GM23338 (cell line): ENCODE results near the gene ZMYM4. TPM values are rescaled to one million over a fixed set of nuclear protein-coding genes. Genes with fewer than 3 reads are reported as not detected.

Experiments
- ATAC-seq: fragments of 200-7000 bp; cut with Tn5 transposase; 3 replicates; pipeline ENCODE4 v1.9.1; 2020
- DNase-seq: peaks from one replicate; pipeline ENCODE4 v3.0.0-alpha.2; 2015; ENCODE audit warnings: low spot score
- H2AFZ ChIP-seq: fragments of 200-600 bp; sonication (generic); 2 replicates; pipeline ENCODE4 v1.8.0; 2016; ENCODE audit warnings: antibody characterized with exemption, mild to moderate bottlenecking, moderate library complexity
- H3F3A ChIP-seq: fragments of 200-600 bp; sonication (generic); replicated peaks from 2 replicates; pipeline ENCODE4 v1.8.0; 2017; ENCODE audit warnings: antibody characterized with exemption, mixed run types, low read depth
- H3K27ac ChIP-seq: fragments of 200-600 bp; sonication (generic); 2 replicates; pipeline ENCODE4 v1.6.1; 2016; ENCODE audit warnings: low read depth
- H3K27me3 ChIP-seq: fragments of 200-600 bp; sonication (generic); 2 replicates; pipeline ENCODE4 v1.8.0; 2016; ENCODE audit warnings: mild to moderate bottlenecking, mixed run types, moderate library complexity; ENCODE audit not compliant: insufficient read depth
- H3K36me3 ChIP-seq: fragments of 200-600 bp; sonication (generic); 2 replicates; pipeline ENCODE4 v1.8.0; 2016; ENCODE audit warnings: mild to moderate bottlenecking; ENCODE audit not compliant: insufficient read depth
- H3K4me1 ChIP-seq: fragments of 200-600 bp; sonication (generic); 2 replicates; pipeline ENCODE4 v1.8.0; 2016; ENCODE audit warnings: mild to moderate bottlenecking, moderate library complexity; ENCODE audit not compliant: insufficient read depth
- H3K4me2 ChIP-seq: fragments of 200-600 bp; sonication (generic); 2 replicates; pipeline ENCODE4 v1.7.1; 2017; ENCODE audit warnings: mixed run types
- H3K4me3 ChIP-seq: fragments of 200-600 bp; sonication (generic); 2 replicates; pipeline ENCODE4 v1.6.1; 2016; ENCODE audit warnings: mixed run types
- H3K79me2 ChIP-seq: fragments of 200-600 bp; sonication (generic); replicated peaks from 2 replicates; pipeline ENCODE4 v1.8.0; 2017; ENCODE audit warnings: mild to moderate bottlenecking; ENCODE audit not compliant: insufficient read depth
- H3K9me2 ChIP-seq: fragments of 200-600 bp; sonication (generic); 2 replicates; pipeline ENCODE4 v1.8.0; 2017; ENCODE audit not compliant: insufficient read depth
- H4K20me1 ChIP-seq: fragments of 200-600 bp; sonication (generic); replicated peaks from 2 replicates; pipeline ENCODE4 v1.8.0; 2017; ENCODE audit warnings: mild to moderate bottlenecking; ENCODE audit not compliant: insufficient read depth
- H3K27ac Mint-ChIP-seq: 2 replicates; pipeline ENCODE4 v1.8.0; 2020; ENCODE audit warnings: inconsistent platforms, mild to moderate bottlenecking, moderate library complexity, mixed read lengths
- H3K27me3 Mint-ChIP-seq: 3 replicates; pipeline ENCODE4 v1.8.0; 2022; ENCODE audit warnings: low read depth, mild to moderate bottlenecking, moderate library complexity, mixed read lengths, inconsistent platforms; ENCODE audit not compliant: insufficient read depth, poor library complexity
- H3K36me3 Mint-ChIP-seq: 3 replicates; pipeline ENCODE4 v1.8.0; 2021; ENCODE audit warnings: low read depth, mild to moderate bottlenecking, inconsistent platforms, moderate library complexity, mixed read lengths
- H3K4me1 Mint-ChIP-seq: 3 replicates; pipeline ENCODE4 v1.8.0; 2020; ENCODE audit warnings: mild to moderate bottlenecking, inconsistent platforms, mixed read lengths
- H3K4me3 Mint-ChIP-seq: 3 replicates; pipeline ENCODE4 v1.8.0; 2021; ENCODE audit warnings: moderate library complexity, mild to moderate bottlenecking, inconsistent platforms, mixed read lengths
- H3K9me3 Mint-ChIP-seq: 3 replicates; pipeline ENCODE4 v1.8.0; 2020; ENCODE audit warnings: moderate library complexity, mild to moderate bottlenecking, inconsistent platforms, mixed read lengths
- EZH2 ChIP-seq: fragments of 200-600 bp; sonication (generic); IDR thresholded peaks from one replicate; pipeline ENCODE4 v1.8.0; 2017; ENCODE audit warnings: antibody characterized with exemption, mild to moderate bottlenecking, low read depth; ENCODE audit not compliant: unreplicated experiment
- POLR2AphosphoS5 ChIP-seq: IDR thresholded peaks from 2 replicates; pipeline ENCODE4 v1.6.1; 2016; ENCODE audit warnings: antibody characterized with exemption, low read depth
- STAT1 ChIP-seq: IDR thresholded peaks from one replicate; pipeline ENCODE4 v1.6.1; 2016; ENCODE audit warnings: antibody characterized with exemption; ENCODE audit not compliant: unreplicated experiment
- ZNF331 ChIP-seq: fragments of 250-450 bp; sonication (Bioruptor Pico); IDR thresholded peaks from 2 replicates; pipeline ENCODE4 v1.5.0; 2020; ENCODE audit warnings: low read depth, mild to moderate bottlenecking, moderate library complexity
- polyA plus RNA-seq: library from polyadenylated mRNA; unstranded; fragments of >200 nt; fragmentation: Nextera tagmentation; extraction: Ambion mirVana; gene quantifications from 2 replicates; pipeline ENCODE4 v1.2.1, GENCODE V29; 2016
- total RNA-seq: library from RNA; depleted of rRNA; stranded (reverse); fragments of >200 nt; shearing (Covaris generic); gene quantifications from 2 replicates; pipeline ENCODE4 v1.2.3, GENCODE V29; 2014
- TF ChIP-seq, protein P1 (sequence below): fragments of 250-450 bp; sonication (Bioruptor Pico); IDR thresholded peaks from 2 replicates; pipeline ENCODE4 v1.5.0; 2020; ENCODE audit warnings: mild to moderate bottlenecking, moderate library complexity

ZMYM4 gene
- total and polyA plus RNA-seq, 2 experiments from 2014 or later: 65.4 to 68.5 TPM

DNA sequence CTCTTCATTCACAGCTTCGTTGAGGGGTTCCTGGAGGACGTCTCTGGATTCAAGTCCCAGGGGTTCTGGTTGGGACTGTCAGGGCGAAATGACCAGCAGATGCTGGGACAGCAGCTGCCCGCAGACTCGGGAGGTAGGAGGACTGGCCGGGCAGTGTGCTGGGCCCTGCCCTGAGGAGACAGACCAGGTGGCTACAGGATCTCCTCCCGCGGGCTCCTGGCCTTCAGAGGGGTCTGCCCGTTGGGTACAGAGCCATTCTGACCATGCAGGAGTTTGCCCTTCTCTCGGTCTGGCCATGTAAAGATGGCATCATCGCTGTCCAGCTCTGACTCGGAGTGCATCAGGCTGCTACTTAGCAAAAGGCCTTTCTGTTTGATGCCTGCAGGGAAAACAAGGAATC, 166.2 kb downstream of the ZMYM4 start:
- Mint-ChIP-seq H3K27ac (no peak overlapping the region), H3K4me3 (no peak overlapping the region), H3K36me3 (peaks cover 64% of the 10 kb centered on the region), H3K9me3 (no peaks in the 10 kb centered on the region), H3K4me1 (peaks cover 10% of the 10 kb centered on the region), H3K27me3 (peaks cover 18% of the 10 kb centered on the region)
- TF ChIP-seq POLR2AphosphoS5: no peak
- TF ChIP-seq STAT1: no peak
- Histone ChIP-seq H3K27me3 (no peaks in the 10 kb centered on the region), H4K20me1 (no peaks in the 10 kb centered on the region; the same call in none of the 2 replicates), H3K36me3 (peaks cover 10% of the 10 kb centered on the region; the same call in 1 of the 2 replicates), H3K4me2 (no peak overlapping the region), H3F3A (no peaks in the 10 kb centered on the region), H3K4me1 (no peaks in the 10 kb centered on the region), H2AFZ (no peak overlapping the region), H3K27ac (no peak overlapping the region), H3K9me2 (no peaks in the 10 kb centered on the region), H3K79me2 (no peaks in the 10 kb centered on the region), H3K4me3 (no peak overlapping the region)
- DNase-seq (no peak), ATAC-seq (no peak)

DNA sequence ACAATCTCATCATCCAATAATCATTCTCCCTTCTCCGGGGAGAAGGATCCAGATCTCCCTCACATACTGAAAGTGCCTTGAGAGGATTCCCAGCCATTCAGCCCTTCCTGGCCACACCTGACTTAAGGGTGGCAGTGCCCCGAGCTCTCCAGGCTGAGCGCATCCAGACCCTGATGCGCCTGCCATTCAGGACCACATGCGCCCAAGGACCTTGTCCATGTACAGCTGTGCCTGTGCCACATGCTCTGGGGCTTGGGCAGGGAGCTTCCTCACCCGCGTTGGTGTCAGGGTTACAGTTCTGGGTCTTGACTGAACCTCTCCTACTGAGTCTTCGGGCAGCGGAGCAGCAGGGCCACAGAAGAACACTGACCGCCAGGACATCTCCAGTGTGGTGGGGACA, 167.6 kb downstream of the ZMYM4 start:
- Histone ChIP-seq H3K9me2 (no peaks in the 10 kb centered on the region), H3F3A (no peaks in the 10 kb centered on the region), H3K4me1 (no peaks in the 10 kb centered on the region), H3K79me2 (no peaks in the 10 kb centered on the region), H3K27ac (no peak overlapping the region), H3K4me2 (no peak overlapping the region), H2AFZ (no peak overlapping the region), H3K36me3 (peaks cover 11% of the 10 kb centered on the region; the same call in 1 of the 2 replicates), H4K20me1 (no peaks in the 10 kb centered on the region; the same call in none of the 2 replicates), H3K4me3 (no peak overlapping the region), H3K27me3 (no peaks in the 10 kb centered on the region)
- ATAC-seq (no peak), DNase-seq (no peak)
- Mint-ChIP-seq H3K36me3 (peaks cover 59% of the 10 kb centered on the region), H3K4me1 (peaks cover 2% of the 10 kb centered on the region; the same call in 1 of the 3 replicates), H3K27me3 (peaks cover 18% of the 10 kb centered on the region), H3K4me3 (no peak overlapping the region), H3K9me3 (no peaks in the 10 kb centered on the region), H3K27ac (no peak overlapping the region)
- no peak for TF ChIP-seq ZNF331 (CRISPR knock-in tag)
- no peak for TF ChIP-seq EZH2
- TF ChIP-seq, protein P1, sequence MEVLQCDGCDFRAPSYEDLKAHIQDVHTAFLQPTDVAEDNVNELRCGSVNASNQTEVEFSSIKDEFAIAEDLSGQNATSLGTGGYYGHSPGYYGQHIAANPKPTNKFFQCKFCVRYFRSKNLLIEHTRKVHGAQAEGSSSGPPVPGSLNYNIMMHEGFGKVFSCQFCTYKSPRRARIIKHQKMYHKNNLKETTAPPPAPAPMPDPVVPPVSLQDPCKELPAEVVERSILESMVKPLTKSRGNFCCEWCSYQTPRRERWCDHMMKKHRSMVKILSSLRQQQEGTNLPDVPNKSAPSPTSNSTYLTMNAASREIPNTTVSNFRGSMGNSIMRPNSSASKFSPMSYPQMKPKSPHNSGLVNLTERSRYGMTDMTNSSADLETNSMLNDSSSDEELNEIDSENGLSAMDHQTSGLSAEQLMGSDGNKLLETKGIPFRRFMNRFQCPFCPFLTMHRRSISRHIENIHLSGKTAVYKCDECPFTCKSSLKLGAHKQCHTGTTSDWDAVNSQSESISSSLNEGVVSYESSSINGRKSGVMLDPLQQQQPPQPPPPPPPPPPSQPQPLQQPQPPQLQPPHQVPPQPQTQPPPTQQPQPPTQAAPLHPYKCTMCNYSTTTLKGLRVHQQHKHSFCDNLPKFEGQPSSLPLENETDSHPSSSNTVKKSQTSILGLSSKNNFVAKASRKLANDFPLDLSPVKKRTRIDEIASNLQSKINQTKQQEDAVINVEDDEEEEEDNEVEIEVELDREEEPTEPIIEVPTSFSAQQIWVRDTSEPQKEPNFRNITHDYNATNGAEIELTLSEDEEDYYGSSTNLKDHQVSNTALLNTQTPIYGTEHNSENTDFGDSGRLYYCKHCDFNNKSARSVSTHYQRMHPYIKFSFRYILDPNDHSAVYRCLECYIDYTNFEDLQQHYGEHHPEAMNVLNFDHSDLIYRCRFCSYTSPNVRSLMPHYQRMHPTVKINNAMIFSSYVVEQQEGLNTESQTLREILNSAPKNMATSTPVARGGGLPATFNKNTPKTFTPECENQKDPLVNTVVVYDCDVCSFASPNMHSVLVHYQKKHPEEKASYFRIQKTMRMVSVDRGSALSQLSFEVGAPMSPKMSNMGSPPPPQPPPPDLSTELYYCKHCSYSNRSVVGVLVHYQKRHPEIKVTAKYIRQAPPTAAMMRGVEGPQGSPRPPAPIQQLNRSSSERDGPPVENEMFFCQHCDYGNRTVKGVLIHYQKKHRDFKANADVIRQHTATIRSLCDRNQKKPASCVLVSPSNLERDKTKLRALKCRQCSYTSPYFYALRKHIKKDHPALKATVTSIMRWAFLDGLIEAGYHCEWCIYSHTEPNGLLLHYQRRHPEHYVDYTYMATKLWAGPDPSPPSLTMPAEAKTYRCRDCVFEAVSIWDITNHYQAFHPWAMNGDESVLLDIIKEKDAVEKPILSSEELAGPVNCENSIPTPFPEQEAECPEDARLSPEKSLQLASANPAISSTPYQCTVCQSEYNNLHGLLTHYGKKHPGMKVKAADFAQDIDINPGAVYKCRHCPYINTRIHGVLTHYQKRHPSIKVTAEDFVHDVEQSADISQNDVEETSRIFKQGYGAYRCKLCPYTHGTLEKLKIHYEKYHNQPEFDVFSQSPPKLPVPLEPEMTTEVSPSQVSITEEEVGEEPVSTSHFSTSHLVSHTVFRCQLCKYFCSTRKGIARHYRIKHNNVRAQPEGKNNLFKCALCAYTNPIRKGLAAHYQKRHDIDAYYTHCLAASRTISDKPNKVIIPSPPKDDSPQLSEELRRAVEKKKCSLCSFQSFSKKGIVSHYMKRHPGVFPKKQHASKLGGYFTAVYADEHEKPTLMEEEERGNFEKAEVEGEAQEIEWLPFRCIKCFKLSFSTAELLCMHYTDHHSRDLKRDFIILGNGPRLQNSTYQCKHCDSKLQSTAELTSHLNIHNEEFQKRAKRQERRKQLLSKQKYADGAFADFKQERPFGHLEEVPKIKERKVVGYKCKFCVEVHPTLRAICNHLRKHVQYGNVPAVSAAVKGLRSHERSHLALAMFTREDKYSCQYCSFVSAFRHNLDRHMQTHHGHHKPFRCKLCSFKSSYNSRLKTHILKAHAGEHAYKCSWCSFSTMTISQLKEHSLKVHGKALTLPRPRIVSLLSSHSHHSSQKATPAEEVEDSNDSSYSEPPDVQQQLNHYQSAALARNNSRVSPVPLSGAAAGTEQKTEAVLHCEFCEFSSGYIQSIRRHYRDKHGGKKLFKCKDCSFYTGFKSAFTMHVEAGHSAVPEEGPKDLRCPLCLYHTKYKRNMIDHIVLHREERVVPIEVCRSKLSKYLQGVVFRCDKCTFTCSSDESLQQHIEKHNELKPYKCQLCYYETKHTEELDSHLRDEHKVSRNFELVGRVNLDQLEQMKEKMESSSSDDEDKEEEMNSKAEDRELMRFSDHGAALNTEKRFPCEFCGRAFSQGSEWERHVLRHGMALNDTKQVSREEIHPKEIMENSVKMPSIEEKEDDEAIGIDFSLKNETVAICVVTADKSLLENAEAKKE (CRISPR knock-in tag): no peak
